RKO (cell line): Measurements from ENCODE around the gene NR5A2.
"Not testable (repeated sequence)": the region's sequence is repeated elsewhere in the genome, so short reads cannot be mapped to it uniquely, and the experiment has no call there.

ENCODE experiments used
- DNase-seq: peaks from one replicate; pipeline ENCODE4 v3.0.0-alpha.2; 2016; ENCODE audit warnings: low spot score

Gene NR5A2

DNA sequence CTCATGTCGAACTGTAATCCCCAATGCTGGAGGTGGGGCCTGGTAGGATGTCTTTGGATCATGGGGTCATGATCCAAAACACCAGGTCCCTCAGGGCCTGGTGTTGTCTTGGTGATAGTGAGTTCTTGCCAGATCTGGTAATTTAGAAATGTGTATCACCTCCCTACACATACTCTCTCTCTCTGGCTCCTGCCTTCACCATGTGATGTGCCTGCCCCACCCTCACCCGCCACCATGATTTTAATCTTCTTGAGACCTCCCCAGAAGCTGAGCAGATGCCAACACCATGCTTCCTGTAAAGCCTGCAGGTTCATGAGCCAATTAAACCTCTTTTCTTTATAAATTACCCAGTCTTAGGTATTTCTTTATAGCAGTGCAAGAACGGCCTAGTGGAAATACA lies 136.4 kb downstream of the NR5A2 start:
- DNase-seq: no peak

DNA sequence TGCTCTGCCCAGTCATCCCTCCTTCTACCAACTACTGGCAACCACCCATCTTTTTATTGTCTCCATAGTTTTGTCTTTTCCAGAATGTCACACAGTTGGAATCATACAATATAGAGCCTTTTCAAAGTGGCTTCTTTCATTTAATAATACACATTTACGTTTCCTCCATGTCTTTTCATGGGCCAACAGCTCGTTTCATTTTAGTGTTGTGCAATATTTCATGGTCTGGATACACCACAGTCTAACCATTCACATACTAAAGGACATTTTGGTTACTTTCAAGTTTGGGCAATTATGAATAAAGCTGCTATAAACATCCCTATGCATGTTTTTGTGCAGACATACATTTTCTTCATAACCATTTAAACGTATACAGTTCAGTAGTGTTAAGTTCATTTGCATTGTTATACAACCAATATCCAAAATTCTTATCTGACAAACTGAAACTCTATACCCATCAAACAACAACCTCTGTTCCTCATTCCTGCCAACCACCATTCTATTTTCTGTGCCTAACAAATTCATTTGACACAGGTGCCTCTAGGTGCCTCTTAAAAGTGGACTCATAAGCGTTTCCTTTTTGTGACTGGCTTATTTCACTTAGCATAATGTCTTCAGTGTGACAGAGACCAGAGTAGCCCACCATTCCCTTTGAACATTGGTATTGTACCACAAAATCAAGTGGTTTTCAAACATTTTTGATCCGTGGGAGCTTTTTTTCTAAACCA lies 138.1 kb downstream of the NR5A2 start:
- no peak for DNase-seq

DNA sequence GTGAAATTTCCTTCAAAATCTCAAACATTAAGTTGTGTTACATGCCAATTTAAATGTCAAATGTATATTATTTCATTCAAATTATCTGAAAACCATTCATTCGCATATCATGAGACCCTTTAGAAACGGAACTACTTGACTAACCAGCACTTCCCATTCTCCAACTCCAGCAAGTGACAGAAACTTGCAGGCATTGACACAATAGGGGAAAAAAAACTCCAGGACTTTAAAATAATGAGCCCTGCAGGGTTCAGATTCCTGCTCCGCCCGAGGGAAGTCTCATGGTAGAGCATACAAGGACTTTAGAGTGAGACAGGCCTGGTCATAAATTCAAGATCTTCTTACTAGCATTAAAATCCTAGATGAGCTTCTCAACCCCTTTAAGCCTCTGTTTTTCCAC lies 138.9 kb downstream of the NR5A2 start:
- no peak for DNase-seq

DNA sequence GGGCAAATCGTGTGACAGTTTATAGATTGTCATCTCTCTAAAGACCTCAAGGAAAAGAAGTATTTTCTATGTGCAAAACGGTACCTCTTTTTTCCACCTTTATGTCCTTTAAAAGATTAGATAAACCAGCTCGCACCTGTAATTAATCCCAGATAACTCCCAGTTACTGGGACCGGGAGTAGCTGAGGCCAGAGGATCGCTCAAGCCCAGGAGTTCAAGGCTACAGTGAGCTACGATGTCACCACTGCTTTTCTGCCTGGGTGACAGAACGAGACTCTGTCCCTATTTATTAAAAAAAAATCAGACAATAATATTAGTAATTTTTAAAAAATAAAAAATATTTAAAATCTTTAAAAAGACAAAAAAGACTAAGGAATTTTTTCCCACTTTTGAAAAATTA lies 141.4 kb downstream of the NR5A2 start:
- no peak for DNase-seq

DNA sequence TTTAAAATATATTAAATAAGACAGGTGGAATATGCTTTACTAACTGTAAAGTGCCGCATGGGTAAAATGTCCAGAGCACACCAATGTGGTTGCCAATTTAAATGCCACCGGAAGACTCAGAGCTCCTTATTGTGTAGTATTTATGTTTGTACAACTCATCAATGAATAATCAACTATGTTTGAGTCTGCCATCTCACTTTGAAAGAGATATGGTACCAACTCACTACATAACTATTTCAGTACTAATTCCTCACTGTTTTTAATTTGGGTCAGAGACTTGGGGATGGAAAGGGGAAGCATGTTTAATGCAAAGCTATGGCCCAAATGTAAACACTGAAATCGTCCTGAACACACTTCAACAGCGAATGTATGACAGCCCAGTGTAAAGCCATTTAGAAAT lies 144.8 kb downstream of the NR5A2 start:
- DNase-seq: peak; percentile 15

DNA sequence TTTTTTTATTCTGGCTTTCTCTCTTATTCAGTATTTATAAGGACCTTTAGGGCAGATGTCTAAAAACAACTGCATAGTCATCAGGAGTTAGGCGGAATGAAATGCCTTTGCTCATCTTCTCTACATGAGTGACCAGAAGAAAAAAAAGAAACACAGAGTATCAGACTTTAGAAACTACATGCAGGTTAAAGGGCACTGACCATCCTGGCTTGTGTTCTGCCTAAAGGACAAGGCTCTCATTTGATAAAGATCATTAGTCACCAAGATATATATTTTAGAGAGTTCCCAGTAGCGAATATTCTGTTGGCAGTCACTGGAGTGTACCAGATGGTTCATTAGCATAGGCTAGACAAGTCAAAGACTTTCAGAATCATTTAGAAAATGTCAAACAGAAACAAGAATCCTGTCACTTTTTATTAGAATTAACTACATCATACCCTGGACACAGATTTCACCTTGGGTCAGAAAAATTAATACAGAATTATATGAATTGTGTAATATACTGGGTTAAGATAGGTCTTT lies 145.6 kb downstream of the NR5A2 start:
- DNase-seq: no peak

DNA sequence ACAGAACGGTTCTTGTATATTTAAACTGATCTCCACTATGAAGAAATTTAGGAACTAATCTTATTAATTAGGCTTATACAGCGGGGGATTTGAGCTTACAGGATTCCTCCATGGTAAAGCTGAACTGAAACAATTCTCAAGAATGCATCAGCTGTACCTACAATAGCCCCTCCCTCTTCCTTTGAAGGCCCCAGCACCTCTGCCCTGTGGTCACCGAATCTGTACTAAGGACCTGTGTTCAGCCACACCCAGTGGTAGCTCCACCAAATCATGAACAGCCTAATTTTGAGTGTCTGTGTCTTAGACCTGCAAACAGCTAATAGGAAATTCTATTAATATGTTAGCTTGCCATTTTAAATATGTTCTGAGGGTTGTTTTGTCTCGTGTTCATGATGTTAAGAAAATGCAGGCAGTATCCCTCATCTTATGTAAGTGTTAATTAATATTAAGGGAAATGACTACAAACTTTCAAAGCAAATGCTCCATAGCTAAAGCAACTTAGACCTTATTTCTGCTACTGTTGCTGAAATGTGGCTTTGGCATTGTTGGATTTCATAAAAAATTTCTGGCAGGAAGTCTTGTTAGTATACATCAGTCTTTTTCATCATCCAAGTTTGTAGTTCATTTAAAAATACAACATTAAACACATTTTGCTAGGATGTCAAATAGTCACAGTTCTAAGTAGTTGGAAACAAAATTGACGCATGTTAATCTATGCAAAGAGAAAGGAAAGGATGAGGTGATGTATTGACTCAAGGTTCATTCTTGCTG lies 147.2 kb downstream of the NR5A2 start:
- no peak for DNase-seq

DNA sequence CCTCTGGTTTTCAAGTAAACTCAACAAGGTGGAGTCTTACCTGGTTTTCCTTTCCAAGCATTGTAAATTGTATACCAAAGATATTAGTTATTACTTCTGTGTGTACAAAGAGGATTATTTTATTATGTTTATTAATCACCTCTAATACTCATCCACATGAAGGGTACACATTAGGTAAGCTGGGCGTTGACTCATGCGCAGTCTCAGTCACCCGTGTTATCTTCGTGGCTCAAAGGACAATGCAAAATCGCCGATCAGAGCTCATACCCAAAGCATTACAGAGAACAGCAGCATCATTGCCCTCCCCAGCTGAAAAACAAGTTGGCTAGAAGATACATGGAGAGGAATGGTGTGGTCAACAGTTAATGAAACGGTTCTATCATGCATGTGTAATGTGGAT lies 148.7 kb downstream of the NR5A2 start:
- DNase-seq: no peak

DNA sequence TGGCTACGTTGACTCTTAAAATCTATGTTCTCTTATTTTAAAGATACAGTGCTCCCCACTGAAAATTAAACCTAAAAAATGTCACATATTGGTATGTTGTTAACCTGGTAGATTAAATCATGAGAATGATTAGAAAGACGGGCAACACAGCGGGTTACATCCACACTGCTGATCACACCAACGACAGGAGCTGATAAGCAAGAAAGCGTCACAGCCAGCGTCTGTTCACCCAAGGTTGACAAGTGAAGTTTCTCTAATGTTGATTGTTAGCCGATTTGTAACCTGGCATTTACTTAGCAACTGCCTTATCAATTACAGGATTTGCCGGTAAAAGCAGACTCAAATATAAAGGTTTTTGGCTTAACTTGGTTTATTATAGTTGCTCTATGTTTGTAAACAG lies 149.3 kb downstream of the NR5A2 start:
- no peak for DNase-seq

DNA sequence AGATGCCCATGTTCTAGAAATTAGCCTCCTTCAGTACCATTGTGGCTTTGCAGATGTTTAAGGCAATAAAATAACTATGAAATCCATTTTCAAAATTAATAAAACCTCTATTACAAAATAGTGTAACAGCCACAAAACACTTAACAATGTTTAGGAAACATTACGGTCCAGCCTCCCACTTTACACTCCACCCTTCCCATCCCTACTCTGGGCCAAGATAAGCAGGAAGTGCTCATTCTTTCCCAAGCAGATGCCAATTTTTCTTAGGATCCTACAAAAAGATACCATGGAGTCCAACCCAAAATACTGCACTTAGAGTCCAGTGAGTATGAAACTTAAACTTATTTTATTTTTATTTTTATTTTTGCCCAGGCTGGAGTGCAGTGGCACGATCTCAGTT lies 150.8 kb downstream of the NR5A2 start:
- DNase-seq: no peak

DNA sequence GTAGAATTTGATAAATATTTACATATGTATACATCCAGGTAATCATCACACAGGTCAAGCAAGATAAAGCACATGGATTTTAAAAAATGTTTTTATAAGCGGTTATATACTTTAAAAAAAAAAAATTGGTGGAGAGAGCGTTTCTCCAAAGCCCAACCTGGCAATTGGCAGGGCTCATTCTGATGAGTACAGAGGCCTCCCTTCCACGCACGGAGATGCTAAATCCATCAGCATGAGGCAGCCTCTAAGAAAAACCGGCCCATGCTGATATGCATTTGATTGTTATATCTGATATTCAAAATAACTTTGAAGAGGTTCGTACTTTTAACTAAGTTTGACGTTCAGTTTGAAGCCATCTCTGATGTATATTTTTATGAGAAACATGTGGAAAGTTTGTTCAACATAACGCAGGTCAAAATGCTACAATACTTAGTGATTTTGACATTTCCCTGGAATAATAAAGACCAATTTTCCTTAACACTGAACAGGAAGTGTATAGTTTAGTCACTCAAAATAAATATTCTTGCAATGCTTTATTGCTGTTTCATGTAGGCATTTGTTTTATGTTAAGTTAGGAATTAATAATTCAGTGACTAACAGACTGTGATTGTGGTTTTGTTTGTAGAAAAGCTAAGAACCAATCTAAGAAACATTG lies 151.7 kb downstream of the NR5A2 start:
- no peak for DNase-seq

DNA sequence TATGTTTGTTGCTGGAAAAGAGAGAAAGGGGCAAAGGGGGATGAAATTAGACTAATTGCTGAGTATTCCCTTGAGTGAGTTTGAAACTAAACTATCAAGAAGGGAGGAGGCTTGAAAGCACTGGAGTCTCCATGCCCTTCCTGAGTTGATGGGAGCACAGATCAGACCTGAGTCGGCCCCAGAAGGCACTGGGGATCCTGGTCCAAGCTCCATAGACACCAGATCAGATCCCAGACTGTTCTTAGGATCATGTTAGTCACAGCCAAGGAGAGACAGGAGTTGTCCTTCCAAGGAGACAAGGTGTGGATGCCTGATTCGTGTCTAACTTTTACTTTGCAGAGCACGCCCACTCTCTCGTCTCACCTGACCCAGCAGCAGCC lies 152.3 kb downstream of the NR5A2 start:
- DNase-seq: no peak

DNA sequence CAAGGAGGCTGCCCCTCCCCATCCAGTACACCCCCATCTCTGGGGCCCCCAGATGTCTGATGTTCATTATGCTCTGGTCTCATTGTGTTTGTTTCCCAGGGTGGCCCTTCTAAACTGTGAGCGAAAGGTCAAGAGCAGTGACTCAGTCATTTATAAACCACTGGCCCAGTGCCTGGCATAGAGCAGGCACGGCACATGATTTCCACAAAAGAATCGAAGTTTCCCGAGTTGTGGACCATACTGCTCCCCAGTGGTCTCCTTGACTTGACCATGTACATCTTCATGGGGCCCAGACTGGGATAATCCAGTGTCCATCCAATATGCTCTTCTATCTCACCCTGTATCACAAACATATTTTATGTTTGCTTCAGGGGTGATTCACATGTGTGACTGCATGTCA lies 153.3 kb downstream of the NR5A2 start:
- peak; percentile 8 for DNase-seq

DNA sequence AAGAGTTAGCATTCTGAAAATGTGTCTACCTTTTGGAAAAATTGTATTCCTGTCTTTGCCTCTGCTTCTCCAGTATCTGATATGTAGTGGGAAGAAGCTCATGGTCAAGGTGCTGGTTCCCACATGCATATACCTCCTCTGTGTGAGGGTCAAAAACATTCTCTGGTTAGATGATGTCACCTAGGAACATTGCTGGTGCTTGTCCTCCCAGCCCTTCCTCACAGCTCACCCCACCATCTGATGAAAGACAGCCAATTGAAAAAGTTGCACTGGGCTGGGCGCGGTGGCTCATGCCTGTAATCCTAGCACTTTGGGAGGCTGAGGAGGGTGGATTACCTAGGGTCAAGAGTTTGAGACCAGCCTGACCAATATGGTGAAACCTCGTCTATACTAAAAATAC lies 154.4 kb downstream of the NR5A2 start:
- no peak for DNase-seq

DNA sequence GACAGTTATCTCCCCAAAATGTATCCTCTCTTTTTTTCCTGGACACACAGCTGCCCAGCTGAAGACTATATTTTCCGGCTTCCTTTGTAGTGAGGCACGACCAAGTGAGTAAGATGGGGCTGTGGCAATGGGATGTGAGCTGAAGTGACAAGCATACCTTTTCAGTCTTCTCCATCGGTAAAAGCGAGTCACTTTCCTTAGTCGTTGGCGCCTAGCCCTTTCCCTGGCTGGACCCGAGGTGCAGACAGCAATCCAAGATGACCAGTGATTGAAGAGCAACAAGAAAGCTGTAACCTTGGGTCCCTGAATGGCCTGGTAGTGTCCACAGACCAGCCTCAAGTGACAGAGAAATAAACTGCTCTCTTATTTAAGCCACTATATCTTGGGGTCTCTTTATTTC lies 155.2 kb downstream of the NR5A2 start:
- DNase-seq: peak; percentile 1

DNA sequence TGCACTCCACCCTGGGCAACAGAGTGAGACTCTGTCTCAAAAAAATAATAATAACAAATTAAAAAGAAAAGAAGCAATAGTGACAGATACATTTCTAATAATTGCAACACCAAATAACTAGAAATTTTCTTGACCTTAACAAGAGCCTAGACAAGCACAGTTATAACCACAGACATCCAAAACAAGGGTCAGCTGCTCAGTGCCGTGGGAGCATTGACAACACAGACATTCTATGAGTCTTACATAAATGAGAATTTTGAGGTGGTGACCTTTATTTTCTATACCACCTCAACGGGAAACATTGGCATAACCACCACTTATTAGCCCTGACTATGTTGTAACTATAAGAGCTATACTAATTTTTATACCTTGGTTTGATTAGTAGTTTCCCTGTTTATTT lies 156.1 kb downstream of the NR5A2 start:
- no peak for DNase-seq

DNA sequence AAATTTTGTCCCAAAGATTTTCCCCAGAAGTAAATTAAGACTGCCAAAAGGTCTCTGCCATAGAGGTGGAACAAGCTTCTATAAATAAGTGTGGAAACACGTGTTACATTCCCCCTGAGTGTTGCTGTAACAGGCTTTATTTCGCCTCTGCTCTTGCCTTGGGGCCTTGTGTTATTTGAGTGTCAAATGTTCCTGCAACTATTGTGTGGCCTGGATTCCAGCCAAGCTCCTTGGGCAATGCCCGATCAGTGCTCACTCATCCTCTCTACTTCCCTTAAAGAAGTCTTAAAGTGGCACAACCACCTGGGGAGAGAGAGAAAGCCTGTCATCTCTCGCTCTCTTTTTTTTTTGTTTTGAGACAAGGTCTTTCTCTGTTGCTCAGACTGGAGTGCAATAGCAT lies 156.7 kb downstream of the NR5A2 start:
- DNase-seq: peak; percentile 17

DNA sequence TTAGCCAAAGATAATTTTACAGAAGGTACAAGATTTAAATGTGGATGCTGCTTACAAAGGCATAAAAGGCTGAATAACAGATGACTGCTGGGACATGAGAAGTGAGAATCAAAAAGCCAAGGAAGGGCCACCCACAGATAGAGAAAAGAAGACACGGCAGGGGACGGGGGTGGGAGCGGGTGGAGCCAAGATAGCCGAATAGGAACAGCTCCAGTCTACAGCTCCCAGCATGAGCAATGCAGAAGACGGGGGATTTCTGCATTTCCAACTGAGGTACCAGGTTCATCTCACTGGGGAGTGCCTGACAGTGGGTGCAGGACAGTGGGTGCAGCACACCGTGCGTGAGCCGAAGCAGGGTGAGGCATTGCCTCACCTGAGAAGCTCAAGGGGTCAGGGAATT lies 157.7 kb downstream of the NR5A2 start:
- not testable (repeated sequence) for DNase-seq

DNA sequence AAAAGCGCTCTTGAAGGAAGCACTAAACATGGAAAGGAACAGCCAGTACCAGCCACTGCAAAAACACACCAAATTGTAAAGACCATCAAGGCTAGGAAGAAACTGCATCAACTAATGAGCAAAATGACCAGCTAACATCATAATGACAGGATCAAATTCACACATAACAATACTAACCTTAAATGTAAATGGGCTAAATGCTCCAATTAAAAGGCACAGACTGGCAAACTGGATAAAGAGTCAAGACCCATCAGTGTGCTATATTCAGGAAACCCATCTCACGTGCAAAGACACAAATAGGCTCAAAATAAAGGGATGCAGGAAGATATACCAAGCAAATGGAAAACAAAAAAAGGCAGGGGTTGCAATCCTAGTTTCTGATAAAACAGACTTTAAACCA lies 159.8 kb downstream of the NR5A2 start:
- not testable (repeated sequence) for DNase-seq

DNA sequence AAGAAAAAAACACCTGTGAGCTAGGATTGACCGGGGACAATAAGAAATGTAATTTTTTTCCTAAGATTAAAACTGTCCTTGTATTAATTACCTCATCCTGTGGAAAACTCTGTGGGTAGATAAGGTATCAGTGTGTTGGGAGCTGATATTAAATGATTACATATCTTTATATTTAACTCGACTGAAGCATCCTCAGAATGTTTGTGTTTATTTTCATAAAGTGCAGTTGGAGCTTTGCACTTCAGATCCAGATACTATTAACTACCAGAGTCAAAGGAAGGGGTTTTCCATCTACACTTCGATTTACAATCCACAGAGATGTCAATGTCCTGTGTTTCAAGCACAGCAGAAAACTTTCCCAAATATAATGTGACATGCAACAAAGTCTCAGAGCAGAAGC lies 164.5 kb downstream of the NR5A2 start:
- no peak for DNase-seq

DNA sequence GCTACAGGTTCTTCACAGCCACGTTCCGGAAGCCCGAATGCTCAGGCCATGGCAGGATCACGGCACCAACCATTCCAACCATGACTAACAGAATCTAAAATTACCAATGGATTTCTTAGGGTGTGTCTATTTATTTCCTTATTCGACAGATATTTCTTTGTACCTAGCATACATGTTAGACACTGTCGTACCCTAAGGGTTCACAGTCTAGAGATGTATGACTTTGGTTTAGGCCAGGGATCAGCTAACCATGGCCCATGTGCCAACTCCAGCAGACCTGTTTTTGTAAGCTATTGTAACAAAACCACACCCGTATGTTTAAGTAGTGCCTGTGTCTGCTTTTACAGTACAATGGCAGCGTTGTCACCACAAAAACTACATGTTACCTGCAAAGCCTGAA lies 167.0 kb downstream of the NR5A2 start:
- no peak for DNase-seq

DNA sequence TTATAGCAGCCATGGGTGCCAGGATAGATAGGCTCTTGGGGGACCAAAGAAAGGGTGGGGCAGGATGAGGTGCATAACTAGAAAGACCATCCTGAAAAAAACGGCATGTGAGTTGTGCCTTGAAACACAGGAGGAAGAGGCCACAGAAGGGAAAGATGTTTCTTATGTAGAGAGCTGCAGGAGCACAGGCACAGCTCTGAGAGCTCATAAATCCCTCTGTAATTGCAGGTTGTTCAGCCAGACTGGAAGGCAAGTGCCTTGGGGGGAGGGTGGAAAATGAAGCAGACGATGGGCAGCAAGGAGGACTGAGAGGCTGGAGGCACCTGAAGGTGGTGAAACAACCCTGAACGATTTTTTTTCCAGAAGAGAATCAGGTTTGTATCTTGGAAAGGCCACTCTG lies 170.7 kb downstream of the NR5A2 start:
- no peak for DNase-seq
